Naive thymus-derived CD4-positive, alpha-beta T cell (primary cell): ENCODE data around the gene TUBA4A. TPM values are rescaled to one million over a fixed set of nuclear protein-coding genes. Genes with fewer than 3 reads are reported as not detected.

Experiments
- ATAC-seq: fragments of 150-1000 bp; cut with Tn5 transposase; 2 replicates; pipeline ENCODE4 v1.10.0; 2021; ENCODE audit warnings: mild to moderate bottlenecking, moderate library complexity
- CTCF ChIA-PET: fragments of 350-600 bp; sonication (Branson Sonifier 250); formaldehyde crosslinking; loops from one replicate; lab custom pipeline; 2021; ENCODE audit warnings: antibody characterized with exemption; lab: Charles Lee
- POLR2A ChIA-PET: fragments of 350-600 bp; sonication (Branson Sonifier 250); formaldehyde crosslinking; loops from one replicate; lab custom pipeline; 2021; ENCODE audit warnings: antibody characterized with exemption, inconsistent platforms; lab: Charles Lee
- DNase-seq, 9 donors: peaks; one replicate each; pipeline versions ENCODE4 v3.0.0 to v3.0.0-alpha.2; 2020 to 2022; ENCODE audit warnings: mixed read lengths in 1 of 9
- H3K27ac ChIP-seq: one replicate; pipeline ENCODE4 v1.7.0; 2013; ENCODE audit warnings: mild to moderate bottlenecking, low read depth, low read length, moderate library complexity
- H3K27me3 ChIP-seq, 2 donors: one replicate each; pipeline ENCODE4 v1.7.0; 2013; ENCODE audit warnings: low read length in 2 of 2, mild to moderate bottlenecking in 2 of 2, moderate library complexity in 2 of 2; ENCODE audit not compliant: control insufficient read depth in 2 of 2, insufficient read depth in 2 of 2
- H3K36me3 ChIP-seq, 3 experiments: 1 replicate in 2 of 3; 2 replicates in 1 of 3; pipeline ENCODE4 v1.7.0; 2013; ENCODE audit warnings: low read length in 3 of 3, mild to moderate bottlenecking in 3 of 3, moderate library complexity in 1 of 3; ENCODE audit not compliant: insufficient read depth in 3 of 3, control insufficient read depth in 2 of 3
- H3K4me1 ChIP-seq, 2 donors: one replicate each; pipeline ENCODE4 v1.7.0; 2013; ENCODE audit warnings: low read length in 2 of 2, mild to moderate bottlenecking in 2 of 2, moderate library complexity in 1 of 2; ENCODE audit not compliant: control insufficient read depth in 2 of 2, insufficient read depth in 2 of 2
- H3K4me3 ChIP-seq: 2 replicates; pipeline ENCODE4 v1.7.0; 2013; ENCODE audit warnings: mild to moderate bottlenecking, low read length
- H3K9me3 ChIP-seq, 3 experiments: 1 replicate in 2 of 3; 2 replicates in 1 of 3; pipeline ENCODE4 v1.7.0; 2013; ENCODE audit warnings: low read length in 3 of 3; ENCODE audit not compliant: control insufficient read depth in 2 of 3
- H3K27ac Mint-ChIP-seq, 9 donors: one replicate each; pipeline ENCODE4 v1.8.0; 2020 to 2022; ENCODE audit warnings: mixed read lengths in 9 of 9, mild to moderate bottlenecking in 8 of 9, moderate library complexity in 5 of 9, inconsistent platforms in 2 of 9
- H3K27me3 Mint-ChIP-seq, 5 donors: one replicate each; pipeline ENCODE4 v1.8.0; 2021 to 2022; ENCODE audit warnings: mixed read lengths in 5 of 5, mild to moderate bottlenecking in 1 of 5
- H3K36me3 Mint-ChIP-seq, 5 donors: one replicate each; pipeline ENCODE4 v1.8.0; 2020 to 2022; ENCODE audit warnings: mixed read lengths in 5 of 5, mild to moderate bottlenecking in 3 of 5, inconsistent platforms in 1 of 5
- H3K4me1 Mint-ChIP-seq, 7 donors: one replicate each; pipeline ENCODE4 v1.8.0; 2020 to 2022; ENCODE audit warnings: mixed read lengths in 7 of 7, mild to moderate bottlenecking in 3 of 7, inconsistent platforms in 1 of 7
- H3K4me3 Mint-ChIP-seq, 10 donors: one replicate each; pipeline ENCODE4 v1.8.0; 2020 to 2022; ENCODE audit warnings: mild to moderate bottlenecking in 10 of 10, mixed read lengths in 10 of 10, moderate library complexity in 6 of 10, inconsistent platforms in 2 of 10
- H3K9me3 Mint-ChIP-seq, 11 donors: one replicate each; pipeline ENCODE4 v1.8.0; 2020 to 2022; ENCODE audit warnings: mixed read lengths in 11 of 11, mild to moderate bottlenecking in 4 of 11, inconsistent platforms in 1 of 11, moderate library complexity in 1 of 11
- intact Hi-C, 2 donors: fragments of 100-400 bp; cut with micrococcal nuclease; formaldehyde crosslinking; loops; one replicate each; pipeline ENCODE4 v1.15.1; 2023
- polyA plus RNA-seq, 2 donors: library from polyadenylated mRNA; unstranded; fragments of 300-500 nt; fragmentation: Illumina TruSeq; gene quantifications; one replicate each; pipeline ENCODE4 v1.2.3, GENCODE V29; 2021
- total RNA-seq, 6 experiments: library from RNA in 5 of 6; stranded (reverse) in 5 of 6; gene quantifications; 1 replicate in 5 of 6; 2 replicates in 1 of 6; pipeline ENCODE4 v1.2.3 and lab custom pipeline; 2021 to 2026

TUBA4A gene
- total and polyA plus RNA-seq, 7 experiments from 2014 or later = 82.9 to 336 (median 183) TPM

DNA sequence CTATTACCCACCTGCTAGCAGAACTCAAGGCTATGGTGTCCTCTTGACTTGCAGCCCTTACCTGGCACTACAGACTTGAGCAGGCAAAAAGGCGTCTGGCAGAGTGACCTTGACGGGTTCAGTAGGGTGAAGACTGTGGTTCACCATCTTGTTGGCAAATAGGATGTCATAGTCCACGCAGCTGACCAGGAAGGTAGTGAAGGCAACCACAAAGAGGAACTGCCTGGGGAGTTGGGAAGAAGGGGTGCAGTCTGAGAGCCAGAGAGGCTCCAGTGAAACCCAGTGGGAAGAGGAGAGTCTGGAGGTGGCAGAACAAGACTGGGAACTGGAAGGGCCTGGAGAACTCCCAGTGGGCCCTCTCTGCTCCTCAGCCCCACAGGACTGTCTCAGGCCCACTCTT lies 28.4 kb downstream of the TUBA4A start:
- Histone ChIP-seq H3K36me3 (peaks cover 26 to 70% (median 29%) of the 10 kb centered on the region in 3 experiments), H3K4me1 (peaks cover 9 to 16% of the 10 kb centered on the region in 2 donors), H3K27ac (no peak overlapping the region), H3K4me3 (no peak overlapping the region), H3K27me3 (no peaks in the 10 kb centered on the region), H3K9me3 (no peaks in the 10 kb centered on the region)
- H3K36me3 Mint-ChIP-seq = peaks cover 8 to 37% (median 27%) of the 10 kb centered on the region in 5 donors
- ATAC-seq (no peak), DNase-seq (no peak)
- peaks cover 18 to 48% (median 36%) of the 10 kb centered on the region in 7 donors for H3K4me1 Mint-ChIP-seq
- peaks cover 0 to 4% (median 0%) of the 10 kb centered on the region in 11 donors for H3K9me3 Mint-ChIP-seq
- no peaks in the 10 kb centered on the region for H3K27me3 Mint-ChIP-seq
- H3K4me3 Mint-ChIP-seq = peak overlapping the region in 1 of 10 donors; percentile 19
- CTCF ChIA-PET = no interaction called here
- intact Hi-C loops = loop anchor here in 1 of 2 donors (5.0 kb wide), 1 partner anchor 162 kb away; the partner anchor contains the start of gene DNPEP
- POLR2A ChIA-PET = interaction anchor here (1.5 kb wide), 1 partner anchor 19 kb away, joined by 3 read pairs; no protein-coding TSS in a partner anchor
- H3K27ac Mint-ChIP-seq = peak overlapping the region in 3 of 9 donors; percentile 6 to 84 (median 36)

DNA sequence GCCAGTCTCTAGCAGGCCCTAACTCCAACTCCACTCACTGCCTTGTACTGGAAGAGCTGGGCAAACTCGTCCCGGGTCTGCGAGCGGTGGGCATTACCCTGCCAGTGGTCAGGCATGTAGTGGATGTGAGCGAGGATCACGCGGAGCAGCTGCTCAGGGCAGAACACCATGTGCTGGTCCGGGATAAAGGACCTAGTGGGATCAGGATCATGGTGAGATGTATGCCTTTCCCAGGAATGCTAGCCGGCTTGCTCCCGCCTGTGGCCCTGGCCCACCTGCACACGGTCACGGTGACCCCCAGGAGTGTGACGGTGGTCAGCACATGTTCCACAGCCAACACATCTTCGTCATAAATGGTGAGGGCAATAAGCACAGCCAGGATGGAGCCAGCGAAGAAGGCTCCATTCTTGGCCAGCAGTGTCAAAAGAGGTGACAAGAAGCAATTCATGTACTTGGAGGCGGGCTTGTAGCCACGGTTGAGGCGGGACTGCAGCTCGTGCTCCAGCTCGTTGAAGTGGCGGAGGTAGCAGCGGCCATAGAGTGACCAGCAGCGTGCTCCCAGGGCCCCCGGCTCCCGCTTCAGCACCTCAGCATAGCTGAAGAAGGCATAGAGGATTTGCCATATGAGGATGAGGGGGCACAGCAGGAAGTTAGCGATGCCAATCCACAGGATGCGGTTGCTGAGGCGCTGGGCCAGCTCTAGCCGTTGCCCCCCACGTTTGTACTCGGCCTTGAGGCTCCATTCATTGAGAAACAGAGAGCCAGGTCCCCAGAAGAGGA lies 29.7 kb downstream of the TUBA4A start:
- H3K27ac Mint-ChIP-seq = no peak overlapping the region
- no peak for DNase-seq
- ATAC-seq = no peak
- Histone ChIP-seq H3K27me3 (no peaks in the 10 kb centered on the region), H3K4me1 (peaks cover 13 to 22% of the 10 kb centered on the region in 2 donors), H3K36me3 (peaks cover 26 to 77% (median 29%) of the 10 kb centered on the region in 3 experiments), H3K9me3 (no peaks in the 10 kb centered on the region), H3K4me3 (no peak overlapping the region), H3K27ac (no peak overlapping the region)
- no peaks in the 10 kb centered on the region for H3K27me3 Mint-ChIP-seq
- H3K4me1 Mint-ChIP-seq = peaks cover 18 to 47% (median 39%) of the 10 kb centered on the region in 7 donors
- H3K9me3 Mint-ChIP-seq = peaks cover 0 to 2% (median 0%) of the 10 kb centered on the region in 11 donors
- ChIA-PET POLR2A (interaction anchor here (1.2 to 2.4 kb wide), 5 partner anchors 18 to 47 kb away, joined by 3 to 6 read pairs (median 3); partner anchors contain the start of gene CNPPD1), CTCF (interaction anchor here (0.6 to 1.0 kb wide), 2 partner anchors 48 to 52 kb away, joined by 3 read pairs; partner anchors contain the start of gene CNPPD1)
- intact Hi-C loops = no loop called here
- H3K36me3 Mint-ChIP-seq = peaks cover 8 to 36% (median 30%) of the 10 kb centered on the region in 5 donors
- no peak overlapping the region for H3K4me3 Mint-ChIP-seq

DNA sequence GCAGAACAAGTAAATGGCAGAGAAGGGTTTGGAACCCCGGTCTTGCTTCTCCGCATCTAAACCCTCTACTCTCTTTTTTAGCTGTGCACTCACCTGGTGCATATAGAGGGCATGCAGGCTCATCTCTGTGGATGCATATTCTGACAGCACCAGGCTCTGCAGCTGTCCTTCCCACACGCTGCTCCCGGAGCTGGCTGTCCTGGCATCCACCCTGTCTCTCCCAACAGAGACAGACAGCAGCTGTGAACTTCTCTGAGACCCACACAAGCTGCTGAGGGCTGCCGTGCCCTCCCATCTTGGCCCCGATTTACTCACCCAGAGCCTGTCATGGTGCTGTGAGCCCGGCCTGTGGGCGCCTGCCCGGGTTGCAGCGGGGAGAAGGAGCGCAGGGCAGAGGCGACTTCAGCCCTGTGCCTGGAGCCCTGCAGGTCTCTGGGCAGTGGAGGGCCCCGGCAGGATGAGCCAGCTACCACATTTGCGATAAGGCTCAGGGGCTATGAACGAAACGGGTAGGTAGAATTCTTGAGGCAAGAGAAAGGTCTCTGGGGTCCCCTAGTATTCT lies 31.7 kb downstream of the TUBA4A start:
- H3K27me3 ChIP-seq = no peaks in the 10 kb centered on the region
- no peak for ATAC-seq
- intact Hi-C loops = no loop called here
- ChIA-PET POLR2A (interaction anchor here (0.8 to 5.0 kb wide), 4 partner anchors 18 to 34 kb away, joined by 3 to 49 read pairs (median 4); partner anchors contain the start of genes TUBA4A and TUBA4B), CTCF (interaction anchor here (1.0 kb wide), 1 partner anchor 27 kb away, joined by 3 read pairs; no protein-coding TSS in a partner anchor)
- H3K4me1 ChIP-seq = peaks cover 13 to 14% of the 10 kb centered on the region in 2 donors
- peaks cover 8 to 36% (median 29%) of the 10 kb centered on the region in 5 donors for H3K36me3 Mint-ChIP-seq
- no peak overlapping the region for H3K4me3 Mint-ChIP-seq
- peaks cover 26 to 73% (median 29%) of the 10 kb centered on the region in 3 experiments for H3K36me3 ChIP-seq
- H3K27ac Mint-ChIP-seq = no peak overlapping the region
- H3K9me3 Mint-ChIP-seq = no peaks in the 10 kb centered on the region
- no peak overlapping the region for H3K27ac ChIP-seq
- no peak overlapping the region for H3K4me3 ChIP-seq
- no peak for DNase-seq
- peaks cover 11 to 40% (median 32%) of the 10 kb centered on the region in 7 donors for H3K4me1 Mint-ChIP-seq
- H3K9me3 ChIP-seq = no peaks in the 10 kb centered on the region
- no peaks in the 10 kb centered on the region for H3K27me3 Mint-ChIP-seq

DNA sequence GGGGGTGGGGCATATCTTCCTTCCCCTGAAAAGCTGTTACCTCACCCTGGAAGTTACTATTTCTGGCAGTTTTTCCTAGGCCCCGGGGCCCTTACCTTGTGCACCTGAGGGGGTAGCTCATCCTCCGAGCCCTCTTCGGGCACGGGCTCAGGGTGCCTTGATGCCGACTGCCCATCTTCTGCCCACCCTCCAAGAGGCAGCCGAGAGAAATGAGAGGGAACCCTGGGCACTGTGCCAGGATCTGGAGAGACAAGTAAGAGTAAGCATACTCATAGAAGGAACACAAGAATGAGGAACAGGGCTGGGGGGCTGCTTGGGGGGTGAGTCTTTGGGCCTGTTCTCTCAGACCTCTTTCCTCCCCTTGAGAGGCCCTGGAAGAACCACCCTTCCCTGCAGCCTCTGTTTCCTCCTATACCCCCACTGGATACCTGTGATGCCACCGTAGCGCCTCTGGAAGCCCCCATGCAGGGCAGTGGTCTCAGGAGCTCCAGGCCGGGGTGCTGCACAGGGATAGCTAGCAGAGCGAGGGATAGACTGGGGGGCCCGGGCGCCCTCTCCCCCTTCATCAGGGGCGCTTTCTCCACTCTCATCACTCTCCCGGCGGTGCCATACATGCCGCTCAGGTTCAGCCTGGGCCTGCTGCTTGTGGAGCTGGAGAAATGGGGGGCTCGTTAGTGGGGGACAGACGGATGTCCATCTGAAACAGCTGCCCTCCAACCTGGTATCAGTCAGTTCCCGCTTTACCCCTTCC lies 32.9 kb downstream of the TUBA4A start:
- Histone ChIP-seq H3K4me3 (no peak overlapping the region), H3K9me3 (no peaks in the 10 kb centered on the region), H3K27me3 (no peaks in the 10 kb centered on the region), H3K36me3 (peaks cover 25 to 62% (median 29%) of the 10 kb centered on the region in 3 experiments), H3K27ac (no peak overlapping the region), H3K4me1 (peaks cover 13 to 14% of the 10 kb centered on the region in 2 donors)
- H3K36me3 Mint-ChIP-seq = peaks cover 8 to 36% (median 26%) of the 10 kb centered on the region in 5 donors
- DNase-seq (no peak), ATAC-seq (no peak)
- H3K4me1 Mint-ChIP-seq = peaks cover 7 to 38% (median 31%) of the 10 kb centered on the region in 7 donors
- no peaks in the 10 kb centered on the region for H3K9me3 Mint-ChIP-seq
- peak overlapping the region in 2 of 10 donors; percentile 16 to 40 for H3K4me3 Mint-ChIP-seq
- peak overlapping the region in 2 of 9 donors; percentile 22 to 81 for H3K27ac Mint-ChIP-seq
- no peaks in the 10 kb centered on the region for H3K27me3 Mint-ChIP-seq
- ChIA-PET CTCF (interaction anchor here (1.2 kb wide), 1 partner anchor 31 kb away, joined by 4 read pairs; no protein-coding TSS in a partner anchor), POLR2A (interaction anchor here (0.6 to 5.0 kb wide), 9 partner anchors 8 to 99 kb away, joined by 3 to 49 read pairs (median 5); partner anchors contain the start of genes ANKZF1, ATG9A, CNPPD1 and DNAJB2)
- intact Hi-C loops = no loop called here

DNA sequence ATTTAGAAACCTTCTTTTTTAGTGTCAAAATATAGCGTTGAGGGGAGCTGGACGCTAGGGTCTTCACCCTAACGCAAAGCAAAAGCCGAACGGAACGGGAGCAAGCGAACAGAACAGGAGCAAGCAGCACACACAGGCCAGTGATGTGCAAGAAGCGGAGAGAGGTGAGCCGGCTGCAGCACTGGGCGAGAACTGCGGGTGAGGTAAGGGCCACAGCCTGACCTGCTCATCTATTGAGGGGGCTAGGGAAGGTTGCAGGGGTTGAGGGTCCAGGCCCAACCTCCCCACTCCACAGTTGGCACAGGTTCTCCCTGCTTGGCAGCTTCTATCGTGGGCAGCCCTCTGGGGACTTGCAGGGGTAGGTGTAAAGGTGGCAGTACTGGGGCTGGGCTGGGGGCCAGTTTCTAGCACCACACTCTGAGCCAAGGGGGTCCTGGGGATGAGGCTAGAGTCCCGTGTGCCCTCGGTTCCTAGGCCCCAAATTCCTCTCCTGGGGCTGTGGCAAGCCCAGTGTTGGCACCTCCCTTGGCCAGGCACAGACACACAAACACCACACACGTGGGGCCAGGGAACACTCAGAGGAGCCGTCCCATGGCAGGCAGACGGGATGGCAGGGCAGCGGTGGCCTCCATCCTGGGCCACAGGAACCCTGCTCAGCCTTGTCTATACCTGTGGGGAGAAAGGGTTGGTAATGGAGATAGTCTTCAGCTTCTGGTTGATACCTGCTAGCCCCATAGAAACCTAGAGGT lies 33.8 kb downstream of the TUBA4A start:
- Mint-ChIP-seq H3K9me3 (no peaks in the 10 kb centered on the region), H3K4me3 (peak overlapping the region in 8 of 10 donors; percentile 9 to 88 (median 66)), H3K4me1 (peaks cover 2 to 31% (median 27%) of the 10 kb centered on the region in 7 donors), H3K27me3 (no peaks in the 10 kb centered on the region), H3K36me3 (peaks cover 8 to 31% (median 21%) of the 10 kb centered on the region in 5 donors), H3K27ac (peak overlapping the region in 4 of 9 donors; percentile 33 to 81 (median 64))
- no peaks in the 10 kb centered on the region for H3K27me3 ChIP-seq
- no peaks in the 10 kb centered on the region for H3K9me3 ChIP-seq
- no peak overlapping the region for H3K4me3 ChIP-seq
- peaks cover 21 to 56% (median 29%) of the 10 kb centered on the region in 3 experiments for H3K36me3 ChIP-seq
- intact Hi-C loops = loop anchor here (1.0 to 2.0 kb wide), 7 partner anchors 9 to 75 kb away; partner anchors contain the start of genes DNAJB2 (in 2 of the 2), ANKZF1 (in 1 of the 2), ATG9A (in 1 of the 2) and NHEJ1 (in 1 of the 2)
- CTCF ChIA-PET = no interaction called here
- POLR2A ChIA-PET = interaction anchor here (1.0 to 5.0 kb wide), 13 partner anchors 9 to 75 kb away, joined by 3 to 49 read pairs (median 8); partner anchors contain the start of genes ANKZF1, ATG9A, CNPPD1 and DNAJB2
- no peak overlapping the region for H3K27ac ChIP-seq
- H3K4me1 ChIP-seq = peaks cover 13 to 14% of the 10 kb centered on the region in 2 donors
- ATAC-seq (no peak), DNase-seq (no peak)
